Iris pigment epithelial cell (primary cell): Measurements from ENCODE around the gene ZBED5.
"Not testable (repeated sequence)": the region's sequence is repeated elsewhere in the genome, so short reads cannot be mapped to it uniquely, and the experiment has no call there.

ENCODE experiments used
- DNase-seq: peaks from one replicate; pipeline ENCODE4 v3.0.0-alpha.2; 2011; ENCODE audit warnings: low read depth

Gene ZBED5

GRCh38 chr11:10857709-10858438 lies at the start of gene ZBED5:
Gene ZBED5, minus strand, starts transcription at chr11:10858053. Its CDS starts 3,108 bp downstream, at chr11:10854945.
- DNase-seq, result peak; percentile 98

GRCh38 chr11:10906521-10906920 lies 48.7 kb upstream of the ZBED5 start:
- DNase-seq, result no peak

- peak; percentile 75 for DNase-seq
Observed at GRCh38 chr11:10902301-10903063, 44.6 kb upstream of the ZBED5 start.

GRCh38 chr11:10900681-10901415 lies 43.0 kb upstream of the ZBED5 start:
- peak; percentile 51 for DNase-seq

GRCh38 chr11:10899121-10899830 lies 41.4 kb upstream of the ZBED5 start:
- DNase-seq, result no peak

GRCh38 chr11:10898763-10899025 lies 40.8 kb upstream of the ZBED5 start:
- DNase-seq, result no peak

- no peak for DNase-seq
Observed at GRCh38 chr11:10898003-10898762, 40.3 kb upstream of the ZBED5 start.

- DNase-seq, result no peak
Observed at GRCh38 chr11:10897150-10897549, 39.3 kb upstream of the ZBED5 start.

GRCh38 chr11:10896493-10896892 lies 38.6 kb upstream of the ZBED5 start:
- DNase-seq, result no peak

GRCh38 chr11:10895285-10895684 lies 37.4 kb upstream of the ZBED5 start:
- no peak for DNase-seq

- no peak for DNase-seq
Observed at GRCh38 chr11:10894666-10895065, 36.8 kb upstream of the ZBED5 start.

GRCh38 chr11:10893714-10894151 lies 35.9 kb upstream of the ZBED5 start:
- DNase-seq, result peak; percentile 74

GRCh38 chr11:10892250-10892649 lies 34.4 kb upstream of the ZBED5 start:
- DNase-seq, result no peak

- no peak for DNase-seq
Observed at GRCh38 chr11:10891151-10891720, 33.4 kb upstream of the ZBED5 start.

- DNase-seq, result not testable (repeated sequence)
Observed at GRCh38 chr11:10890083-10890482, 32.2 kb upstream of the ZBED5 start.

GRCh38 chr11:10887307-10887706 lies 29.5 kb upstream of the ZBED5 start:
- DNase-seq, result no peak

GRCh38 chr11:10886652-10887250 lies 28.9 kb upstream of the ZBED5 start:
- no peak for DNase-seq

GRCh38 chr11:10885703-10886363 lies 28.0 kb upstream of the ZBED5 start:
- DNase-seq, result peak; percentile 65

GRCh38 chr11:10884292-10884691 lies 26.4 kb upstream of the ZBED5 start:
- not testable (repeated sequence) for DNase-seq

GRCh38 chr11:10881892-10882291 lies 24.0 kb upstream of the ZBED5 start:
- DNase-seq, result no peak
